Fibroblast of skin of left quadriceps (primary cell): ENCODE measurements around the gene FRAS1.
"Not testable (repeated sequence)": the region's sequence is repeated elsewhere in the genome, so short reads cannot be mapped to it uniquely, and the experiment has no call there.

Source experiments
- DNase-seq, 2 experiments: peaks; one replicate each; pipeline ENCODE4 v3.0.0-alpha.2; 2013; ENCODE audit warnings: low read depth in 2 of 2

The FRAS1 gene

GRCh38 chr4:78275450-78275849 is 218.3 kb downstream of the FRAS1 start:
- not testable (repeated sequence) for DNase-seq

- no peak for DNase-seq
Observed at GRCh38 chr4:78286281-78286680, 229.2 kb downstream of the FRAS1 start.

GRCh38 chr4:78288327-78288726 is 231.2 kb downstream of the FRAS1 start:
- DNase-seq, result peak; percentile 78

GRCh38 chr4:78291277-78291676 is 234.2 kb downstream of the FRAS1 start:
- DNase-seq, result no peak

- no peak for DNase-seq
Observed at GRCh38 chr4:78292341-78292740, 235.2 kb downstream of the FRAS1 start.

- no peak for DNase-seq
Observed at GRCh38 chr4:78292856-78293255, 235.7 kb downstream of the FRAS1 start.

- DNase-seq, result peak; percentile 77 to 78
Observed at GRCh38 chr4:78293348-78293747, 236.2 kb downstream of the FRAS1 start.

GRCh38 chr4:78293821-78294301 is 236.7 kb downstream of the FRAS1 start:
- DNase-seq, result peak; percentile 92 to 93

GRCh38 chr4:78296261-78296660 is 239.1 kb downstream of the FRAS1 start:
- DNase-seq, result no peak

GRCh38 chr4:78297116-78297800 is 240.1 kb downstream of the FRAS1 start:
- DNase-seq, result peak; percentile 75

- DNase-seq, result peak; percentile 67 to 72
Observed at GRCh38 chr4:78298618-78299017, 241.5 kb downstream of the FRAS1 start.

GRCh38 chr4:78299565-78299972 is 242.4 kb downstream of the FRAS1 start:
- DNase-seq, result no peak

GRCh38 chr4:78307263-78307662 is 250.1 kb downstream of the FRAS1 start:
- not testable (repeated sequence) for DNase-seq

- DNase-seq, result no peak
Observed at GRCh38 chr4:78308517-78308916, 251.4 kb downstream of the FRAS1 start.

GRCh38 chr4:78309352-78309751 is 252.2 kb downstream of the FRAS1 start:
- DNase-seq, result no peak

- DNase-seq, result no peak
Observed at GRCh38 chr4:78310007-78310739, 253.1 kb downstream of the FRAS1 start.

- DNase-seq, result no peak
Observed at GRCh38 chr4:78310740-78311115, 253.6 kb downstream of the FRAS1 start.

- DNase-seq, result no peak
Observed at GRCh38 chr4:78311306-78311705, 254.2 kb downstream of the FRAS1 start.

- no peak for DNase-seq
Observed at GRCh38 chr4:78312989-78313753, 256.0 kb downstream of the FRAS1 start.

GRCh38 chr4:78313754-78314120 is 256.6 kb downstream of the FRAS1 start:
- DNase-seq, result no peak

GRCh38 chr4:78318126-78318525 is 261.0 kb downstream of the FRAS1 start:
- DNase-seq, result no peak

- DNase-seq, result no peak
Observed at GRCh38 chr4:78320349-78320935, 263.3 kb downstream of the FRAS1 start.
